ENCODE measurements around the gene SRL.

DNA sequence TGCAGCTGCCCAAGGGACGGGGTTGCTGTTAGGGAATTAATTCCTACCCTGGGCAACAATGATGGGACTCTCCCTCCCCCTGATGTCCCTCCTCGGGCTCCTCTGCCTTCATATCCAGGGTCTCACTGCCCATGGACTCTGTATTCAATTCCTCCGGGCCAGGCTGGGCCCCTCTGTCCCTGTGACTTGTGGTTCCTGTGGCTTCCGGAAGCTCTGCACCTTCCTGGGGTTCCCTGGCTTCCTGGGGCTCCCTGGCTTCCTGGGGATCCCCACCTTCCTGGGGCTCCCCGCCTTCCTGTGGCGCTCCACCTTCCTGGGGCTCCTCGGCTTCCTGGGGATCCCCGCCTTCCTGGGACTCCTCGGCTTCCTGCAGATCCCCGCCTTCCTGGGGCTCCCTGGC, 35.2 kb downstream of the SRL start:
- TF ChIP-seq EZH2 (IDR thresholded peaks at IDR 0.05; ENCODE audit: insufficient read depth, poor library complexity, severe bottlenecking) (no peak), EZH2phosphoT487 (IDR thresholded peaks at IDR 0.05; ENCODE audit: insufficient read depth, low read depth) (no peak)

Data from GM23248 (cell line).